K562 (cell line): Measurements from ENCODE around the gene NARF. TPM values are rescaled to one million over a fixed set of nuclear protein-coding genes. Genes with fewer than 3 reads are reported as not detected.
A peak's percentile ranks its signal among the peaks of the same experiment; 100 is the strongest.

Experiments used
- CBX3 ChIP-seq, 2 experiments: IDR thresholded peaks; 1 replicate in 1 of 2; 2 replicates in 1 of 2; pipeline ENCODE4 v1.6.1; 2012; ENCODE audit warnings: inconsistent platforms in 2 of 2, low read length in 2 of 2, borderline replicate concordance in 1 of 2, control low read depth in 1 of 2
- CREB1 ChIP-seq, 2 experiments: sonication (generic) in 1 of 2; formaldehyde crosslinking in 1 of 2; IDR thresholded peaks; 2 replicates each; pipeline versions ENCODE4 v1.6.1 to v1.8.0; 2012 to 2022; ENCODE audit warnings: inconsistent platforms in 1 of 2, mild to moderate bottlenecking in 1 of 2, missing genetic modification reagents in 1 of 2, moderate library complexity in 1 of 2
- CREB3L1 ChIP-seq: fragments of 450-650 bp; IDR thresholded peaks from 2 replicates; pipeline ENCODE4 v1.6.1; 2014; ENCODE audit warnings: low read depth, mild to moderate bottlenecking, moderate library complexity, borderline replicate concordance
- EGR1 ChIP-seq: fragments of 450-650 bp; conservative IDR thresholded peaks from 2 replicates; pipeline ENCODE4 v1.6.1; 2017; ENCODE audit warnings: mild to moderate bottlenecking
- FOXJ3 ChIP-seq: sonication (generic); formaldehyde crosslinking; IDR thresholded peaks from 2 replicates; pipeline ENCODE4 v1.4.0; 2020; ENCODE audit warnings: mild to moderate bottlenecking, missing genetic modification reagents
- HDAC3 ChIP-seq: fragments of 450-650 bp; IDR thresholded peaks from 2 replicates; pipeline ENCODE4 v1.6.1; 2018; ENCODE audit warnings: borderline replicate concordance, mild to moderate bottlenecking, moderate library complexity; ENCODE audit not compliant: partially characterized antibody
- ID3 ChIP-seq, 2 experiments: fragments of 250-450 bp in 1 of 2; fragments of 450-650 bp in 1 of 2; sonication (Bioruptor Pico) in 1 of 2; IDR thresholded peaks; 2 replicates each; pipeline versions ENCODE4 v1.6.1 to v1.8.0; 2016 to 2021; ENCODE audit warnings: mild to moderate bottlenecking in 2 of 2, moderate library complexity in 2 of 2, missing compliant biosample characterization in 1 of 2, missing genetic modification characterization in 1 of 2
- MCM7 ChIP-seq, 2 experiments: fragments of 450-650 bp; IDR thresholded peaks; 2 replicates each; pipeline ENCODE4 v1.6.1; 2016 to 2018
- MECOM ChIP-seq: fragments of 250-450 bp; sonication (Bioruptor Pico); IDR thresholded peaks from 2 replicates; pipeline ENCODE4 v1.8.0; 2022; ENCODE audit warnings: inconsistent platforms
- MIER1 ChIP-seq: fragments of 450-650 bp; IDR thresholded peaks from 2 replicates; pipeline ENCODE4 v1.6.1; 2016; ENCODE audit warnings: antibody characterized with exemption, mild to moderate bottlenecking, low read depth
- NR2C2 ChIP-seq, 2 experiments: fragments of 200-800 bp in 1 of 2; sonication (Bioruptor generic) in 1 of 2; sonication (generic) in 1 of 2; formaldehyde crosslinking in 1 of 2; IDR thresholded peaks; 2 replicates each; pipeline versions ENCODE4 v1.6.1 to v1.8.0; 2016 to 2022; ENCODE audit warnings: mild to moderate bottlenecking in 1 of 2, missing compliant biosample characterization in 1 of 2, missing genetic modification characterization in 1 of 2, missing genetic modification reagents in 1 of 2
- POLR2G ChIP-seq: fragments of 200-400 bp; formaldehyde crosslinking; IDR thresholded peaks from 2 replicates; pipeline ENCODE4 v1.6.1; 2017; ENCODE audit warnings: low read depth, mild to moderate bottlenecking, antibody characterized with exemption, low read length, moderate library complexity
- RUNX1 ChIP-seq: sonication (generic); IDR thresholded peaks from 2 replicates; pipeline ENCODE4 v1.6.1; 2016; ENCODE audit warnings: antibody characterized with exemption, low read depth
- SETDB1 ChIP-seq: IDR thresholded peaks from one replicate; pipeline ENCODE4 v1.6.1; 2012; ENCODE audit warnings: low read length, control low read depth, inconsistent platforms
- TAF9B ChIP-seq: fragments of 450-650 bp; IDR thresholded peaks from 2 replicates; pipeline ENCODE4 v1.6.1; 2018; ENCODE audit warnings: mild to moderate bottlenecking; ENCODE audit not compliant: partially characterized antibody
- ZNF354B ChIP-seq: fragments of 250-450 bp; sonication (Bioruptor Pico); IDR thresholded peaks from 2 replicates; pipeline ENCODE4 v1.4.0; 2020
- ZNF584 ChIP-seq: fragments of 200-800 bp; sonication (Bioruptor generic); IDR thresholded peaks from 2 replicates; pipeline ENCODE4 v1.6.1; 2016; ENCODE audit warnings: low read depth, mild to moderate bottlenecking, missing genetic modification characterization, missing compliant biosample characterization
- polyA plus RNA-seq, 8 experiments: library from polyadenylated mRNA; depleted of rRNA in 4 of 8; stranded (reverse) in 5 of 8; unstranded in 3 of 8; fragments of >200 nt; fragmentation: Nextera tagmentation in 2 of 8; fragmentation: Illumina TruSeq in 1 of 8; extraction: Ambion mirVana in 2 of 8; extraction: Trizol in 1 of 8; gene quantifications; 2 replicates each; pipeline versions ENCODE4 v1.2.1 to v1.2.3, GENCODE V29; 2011 to 2014; ENCODE audit warnings: inconsistent platforms in 1 of 8, missing spikeins in 1 of 8
- total RNA-seq, 7 experiments: library from RNA; depleted of rRNA in 6 of 7; stranded (reverse); fragments of >200 nt in 6 of 7; fragmentation: Illumina TruSeq in 2 of 7; extraction: Trizol in 2 of 7; gene quantifications; 2 replicates each; pipeline versions ENCODE4 v1.2.1 to v1.2.3, GENCODE V29; 2011 to 2021; ENCODE audit warnings: low replicate concordance in 1 of 7
- TF ChIP-seq, protein P1 (sequence below), 2 experiments: fragments of 450-650 bp; IDR thresholded peaks; 2 replicates each; pipeline ENCODE4 v1.6.1; 2016
- TF ChIP-seq, protein P2 (sequence below): sonication (generic); formaldehyde crosslinking; IDR thresholded peaks from 2 replicates; pipeline ENCODE4 v1.8.0; 2022; ENCODE audit warnings: missing genetic modification reagents, mild to moderate bottlenecking, borderline replicate concordance
- TF ChIP-seq, protein P3 (sequence below): fragments of 450-650 bp; formaldehyde crosslinking; IDR thresholded peaks from 2 replicates; pipeline ENCODE4 v1.4.0; 2020; ENCODE audit warnings: mild to moderate bottlenecking, moderate library complexity

The NARF gene
- total and polyA plus RNA-seq, 9 of the 15 experiments (the other 6 are each of a cell fraction or from before 2014, with no cell fraction given) = 60.4 to 423 (median 132) TPM

- TF ChIP-seq CBX3 (IDR thresholded peaks at IDR 0.05; ENCODE audit: borderline replicate concordance in 1 of 2, low read length in 2 of 2) (peak in 1 of 2 experiments; percentile 72; a peak in 1 of 3 replicates), ID3 (CRISPR knock-in tag; IDR thresholded peaks at IDR 0.05) (no peak), ID3 (tag; IDR thresholded peaks at IDR 0.05) (peak; percentile 92), SETDB1 (no peak), EGR1 (peak; percentile 69), NR2C2 (CRISPR knock-in tag; IDR thresholded peaks at IDR 0.05) (no peak), NR2C2 (tag; IDR thresholded peaks at IDR 0.05) (peak; percentile 81), MCM7 (IDR thresholded peaks at IDR 0.05) (0 out of 4 replicates have a peak, but pooled peaks of 1 of the 2 experiments have one; percentile 18), FOXJ3 (CRISPR knock-in tag) (no peak), HDAC3 (no peak), CREB3L1 (peak; percentile 97), MIER1 (no peak), CREB1 (IDR thresholded peaks at IDR 0.05) (peak; percentile 72; the same call in 1 of the 2 replicates), CREB1 (CRISPR knock-in tag; IDR thresholded peaks at IDR 0.05) (peak; percentile 57; the same call in 1 of the 2 replicates), ZNF354B (CRISPR knock-in tag) (no peak), ZNF584 (CRISPR knock-in tag) (no peak), POLR2G (peak; percentile 88), TAF9B (no peak), MECOM (CRISPR knock-in tag) (no peak), RUNX1 (no peak)
- TF ChIP-seq, protein P1, sequence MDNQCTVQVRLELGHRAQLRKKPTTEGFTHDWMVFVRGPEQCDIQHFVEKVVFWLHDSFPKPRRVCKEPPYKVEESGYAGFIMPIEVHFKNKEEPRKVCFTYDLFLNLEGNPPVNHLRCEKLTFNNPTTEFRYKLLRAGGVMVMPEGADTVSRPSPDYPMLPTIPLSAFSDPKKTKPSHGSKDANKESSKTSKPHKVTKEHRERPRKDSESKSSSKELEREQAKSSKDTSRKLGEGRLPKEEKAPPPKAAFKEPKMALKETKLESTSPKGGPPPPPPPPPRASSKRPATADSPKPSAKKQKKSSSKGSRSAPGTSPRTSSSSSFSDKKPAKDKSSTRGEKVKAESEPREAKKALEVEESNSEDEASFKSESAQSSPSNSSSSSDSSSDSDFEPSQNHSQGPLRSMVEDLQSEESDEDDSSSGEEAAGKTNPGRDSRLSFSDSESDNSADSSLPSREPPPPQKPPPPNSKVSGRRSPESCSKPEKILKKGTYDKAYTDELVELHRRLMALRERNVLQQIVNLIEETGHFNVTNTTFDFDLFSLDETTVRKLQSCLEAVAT (IDR thresholded peaks at IDR 0.05) = peak in 1 of 2 experiments; percentile 68; a peak in 1 of 4 replicates
- TF ChIP-seq, protein P2, sequence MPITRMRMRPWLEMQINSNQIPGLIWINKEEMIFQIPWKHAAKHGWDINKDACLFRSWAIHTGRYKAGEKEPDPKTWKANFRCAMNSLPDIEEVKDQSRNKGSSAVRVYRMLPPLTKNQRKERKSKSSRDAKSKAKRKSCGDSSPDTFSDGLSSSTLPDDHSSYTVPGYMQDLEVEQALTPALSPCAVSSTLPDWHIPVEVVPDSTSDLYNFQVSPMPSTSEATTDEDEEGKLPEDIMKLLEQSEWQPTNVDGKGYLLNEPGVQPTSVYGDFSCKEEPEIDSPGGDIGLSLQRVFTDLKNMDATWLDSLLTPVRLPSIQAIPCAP (CRISPR knock-in tag) = no peak
- TF ChIP-seq, protein P3, sequence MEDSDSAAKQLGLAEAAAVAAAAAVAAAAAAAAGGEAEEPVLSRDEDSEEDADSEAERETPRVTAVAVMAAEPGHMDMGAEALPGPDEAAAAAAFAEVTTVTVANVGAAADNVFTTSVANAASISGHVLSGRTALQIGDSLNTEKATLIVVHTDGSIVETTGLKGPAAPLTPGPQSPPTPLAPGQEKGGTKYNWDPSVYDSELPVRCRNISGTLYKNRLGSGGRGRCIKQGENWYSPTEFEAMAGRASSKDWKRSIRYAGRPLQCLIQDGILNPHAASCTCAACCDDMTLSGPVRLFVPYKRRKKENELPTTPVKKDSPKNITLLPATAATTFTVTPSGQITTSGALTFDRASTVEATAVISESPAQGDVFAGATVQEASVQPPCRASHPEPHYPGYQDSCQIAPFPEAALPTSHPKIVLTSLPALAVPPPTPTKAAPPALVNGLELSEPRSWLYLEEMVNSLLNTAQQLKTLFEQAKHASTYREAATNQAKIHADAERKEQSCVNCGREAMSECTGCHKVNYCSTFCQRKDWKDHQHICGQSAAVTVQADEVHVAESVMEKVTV = no peak
These were observed 60.6 kb downstream of the NARF start, which contains the start of gene FOXK2 (continued) for GRCh38 chr17:82518826-82519810.
